ENCODE results near the gene WDR37.
"Not testable (repeated sequence)": the region's sequence is repeated elsewhere in the genome, so short reads cannot be mapped to it uniquely, and the experiment has no call there.

WDR37 gene

GRCh38 chr10:1104971-1105370, 48.8 kb downstream of the WDR37 start:
- no peak for DNase-seq (ENCODE audit: low read depth, low spot score)

- DNase-seq (ENCODE audit: low read depth, low spot score): no peak
These were observed 50.8 kb downstream of the WDR37 start for GRCh38 chr10:1107004-1107403.

GRCh38 chr10:1107679-1108078, 51.5 kb downstream of the WDR37 start:
- DNase-seq (ENCODE audit: low read depth, low spot score): no peak

GRCh38 chr10:1109795-1110673, 53.8 kb downstream of the WDR37 start:
- DNase-seq (ENCODE audit: low read depth, low spot score): no peak

GRCh38 chr10:1110674-1111119, 54.5 kb downstream of the WDR37 start:
- DNase-seq (ENCODE audit: low read depth, low spot score): no peak

- no peak for DNase-seq (ENCODE audit: low read depth, low spot score)
These were observed 58.1 kb downstream of the WDR37 start for GRCh38 chr10:1114315-1114714.

- no peak for DNase-seq (ENCODE audit: low read depth, low spot score)
These were observed 58.8 kb downstream of the WDR37 start for GRCh38 chr10:1114719-1115606.

- DNase-seq (ENCODE audit: low read depth, low spot score): no peak
These were observed 59.4 kb downstream of the WDR37 start for GRCh38 chr10:1115607-1115955.

- no peak for DNase-seq (ENCODE audit: low read depth, low spot score)
These were observed 59.9 kb downstream of the WDR37 start for GRCh38 chr10:1116051-1116450.

- no peak for DNase-seq (ENCODE audit: low read depth, low spot score)
These were observed 60.6 kb downstream of the WDR37 start for GRCh38 chr10:1116696-1117280.

GRCh38 chr10:1117651-1118050, 61.5 kb downstream of the WDR37 start:
- no peak for DNase-seq (ENCODE audit: low read depth, low spot score)

- not testable (repeated sequence) for DNase-seq (ENCODE audit: low read depth, low spot score)
These were observed 62.1 kb downstream of the WDR37 start for GRCh38 chr10:1118318-1118717.

- no peak for DNase-seq (ENCODE audit: low read depth, low spot score)
These were observed 62.8 kb downstream of the WDR37 start for GRCh38 chr10:1119027-1119426.

- DNase-seq (ENCODE audit: low read depth, low spot score): no peak
These were observed 63.3 kb downstream of the WDR37 start for GRCh38 chr10:1119501-1119900.

- no peak for DNase-seq (ENCODE audit: low read depth, low spot score)
These were observed 64.1 kb downstream of the WDR37 start for GRCh38 chr10:1120306-1120705.

GRCh38 chr10:1120801-1121211, 64.6 kb downstream of the WDR37 start:
- no peak for DNase-seq (ENCODE audit: low read depth, low spot score)

- no peak for DNase-seq (ENCODE audit: low read depth, low spot score)
These were observed 65.2 kb downstream of the WDR37 start for GRCh38 chr10:1121271-1121970.

- DNase-seq (ENCODE audit: low read depth, low spot score): no peak
These were observed 66.2 kb downstream of the WDR37 start for GRCh38 chr10:1122349-1122748.

- no peak for DNase-seq (ENCODE audit: low read depth, low spot score)
These were observed 67.0 kb downstream of the WDR37 start for GRCh38 chr10:1123198-1123597.

- no peak for DNase-seq (ENCODE audit: low read depth, low spot score)
These were observed 67.8 kb downstream of the WDR37 start for GRCh38 chr10:1123972-1124371.

- DNase-seq (ENCODE audit: low read depth, low spot score): no peak
These were observed 68.6 kb downstream of the WDR37 start for GRCh38 chr10:1124796-1125195.

- DNase-seq (ENCODE audit: low read depth, low spot score): no peak
These were observed 70.3 kb downstream of the WDR37 start for GRCh38 chr10:1126461-1126860.
